HepG2 (cell line): ENCODE measurements around the gene FBXO41. TPM values are rescaled to one million over a fixed set of nuclear protein-coding genes. Genes with fewer than 3 reads are reported as not detected.
A peak's percentile ranks its signal among the peaks of the same experiment; 100 is the strongest.

Source experiments
- ATAC-seq: fragments of 200-7000 bp; cut with Tn5 transposase; 3 replicates; pipeline ENCODE4 v1.9.1; 2020; ENCODE audit warnings: mild to moderate bottlenecking, moderate library complexity
- BruUV-seq: library from RNA; stranded (reverse); fragments of 400-500 nt; replicated peaks from 2 replicates; lab custom pipeline; 2021; lab: Mats Ljungman, UMichigan
- CTCF ChIA-PET: fragments of 300-600 bp; formaldehyde crosslinking; extraction: SDS; loops from one replicate; lab custom pipeline; 2021; ENCODE audit warnings: low total read pairs, inconsistent platforms, low intra/inter-chr PET ratio; lab: Yijun Ruan, JAX
- POLR2A ChIA-PET: fragments of 350-600 bp; sonication (Branson Sonifier 250); formaldehyde crosslinking; loops from one replicate; lab custom pipeline; 2020; ENCODE audit warnings: antibody characterized with exemption, inconsistent platforms; lab: Yijun Ruan, JAX
- DNase-seq: peaks from one replicate; pipeline ENCODE4 v3.0.0-alpha.2; 2015; ENCODE audit warnings: low spot score
- FAIRE-seq: peaks from 3 replicates; lab custom pipeline; 2011; peaks lifted over from hg19 to GRCh38; lab: Jason Lieb, UNC
- H2AFZ ChIP-seq: one replicate; pipeline ENCODE4 v1.6.1; 2011; ENCODE audit warnings: low read length, inconsistent platforms
- H3K27ac ChIP-seq: fragments of 300-600 bp; 3 replicates; pipeline ENCODE4 v1.8.0; 2011; ENCODE audit warnings: mixed run types, mild to moderate bottlenecking, mixed read lengths, low read length, inconsistent platforms; ENCODE audit not compliant: insufficient read depth; ENCODE audit errors: extremely low read length
- H3K27me3 ChIP-seq, 2 experiments: fragments of 200-600 bp in 1 of 2; 2 replicates in 1 of 2; 3 replicates in 1 of 2; pipeline versions ENCODE4 v1.6.0 to v1.8.0; 2011; ENCODE audit warnings: low read length in 2 of 2, mild to moderate bottlenecking in 2 of 2, moderate library complexity in 2 of 2, inconsistent platforms in 1 of 2; ENCODE audit not compliant: insufficient read depth in 2 of 2, control insufficient read depth in 1 of 2
- H3K36me3 ChIP-seq, 2 experiments: fragments of 200-600 bp in 1 of 2; replicated peaks in 1 of 2; 2 replicates in 1 of 2; 3 replicates in 1 of 2; pipeline versions ENCODE4 v1.5.1 to v1.8.0; 2011; ENCODE audit warnings: low read length in 2 of 2, inconsistent platforms in 1 of 2; ENCODE audit not compliant: insufficient read depth in 2 of 2, control insufficient read depth in 1 of 2
- H3K4me1 ChIP-seq: 2 replicates; pipeline ENCODE4 v1.5.1; 2012; ENCODE audit warnings: low read length, inconsistent platforms; ENCODE audit not compliant: insufficient read depth
- H3K4me2 ChIP-seq: 2 replicates; pipeline ENCODE4 v1.6.0; 2011; ENCODE audit warnings: low read depth, low read length, inconsistent platforms
- H3K4me3 ChIP-seq, 3 experiments: fragments of 200-600 bp in 1 of 3; sonication (generic), shearing (Covaris generic) in 1 of 3; replicated peaks in 1 of 3; 2 replicates each; pipeline ENCODE4 v1.5.1; 2011 to 2016; ENCODE audit warnings: low read length in 3 of 3, inconsistent platforms in 2 of 3, low read depth in 2 of 3, mild to moderate bottlenecking in 2 of 3, control low read depth in 1 of 3, mixed read lengths in 1 of 3; ENCODE audit not compliant: insufficient read depth in 1 of 3
- H3K79me2 ChIP-seq: one replicate; pipeline ENCODE4 v1.6.1; 2011; ENCODE audit warnings: low read length, inconsistent platforms; ENCODE audit not compliant: insufficient read depth
- H3K9ac ChIP-seq: 2 replicates; pipeline ENCODE4 v1.6.0; 2011; ENCODE audit warnings: mild to moderate bottlenecking, low read depth, low read length, inconsistent platforms; ENCODE audit not compliant: insufficient read depth
- H3K9me3 ChIP-seq: 2 replicates; pipeline ENCODE4 v1.5.1; 2012; ENCODE audit warnings: mild to moderate bottlenecking, low read length
- H4K20me1 ChIP-seq: 2 replicates; pipeline ENCODE4 v1.6.0; 2011; ENCODE audit warnings: inconsistent platforms, mild to moderate bottlenecking, low read length, moderate library complexity; ENCODE audit not compliant: insufficient read depth
- ATRX ChIP-seq: sonication (generic); formaldehyde crosslinking; IDR thresholded peaks from 2 replicates; pipeline ENCODE4 v1.4.0; 2020; ENCODE audit warnings: missing genetic modification reagents, borderline replicate concordance
- CBX2 ChIP-seq, 2 experiments: fragments of 200-600 bp in 1 of 2; sonication (generic); formaldehyde crosslinking in 1 of 2; IDR thresholded peaks; 2 replicates each; pipeline versions ENCODE4 v1.7.0 to v1.8.1; 2018 to 2022; ENCODE audit warnings: low read depth in 2 of 2, low read length in 1 of 2, mild to moderate bottlenecking in 1 of 2, missing genetic modification reagents in 1 of 2
- HMG20A ChIP-seq: IDR thresholded peaks from 2 replicates; pipeline ENCODE4 v1.6.1; 2016; ENCODE audit warnings: borderline replicate concordance
- MYNN ChIP-seq: sonication (generic); formaldehyde crosslinking; IDR thresholded peaks from 2 replicates; pipeline ENCODE4 v1.4.0; 2020; ENCODE audit warnings: mild to moderate bottlenecking, low read depth, missing genetic modification reagents
- NCOA2 ChIP-seq: sonication (generic); formaldehyde crosslinking; IDR thresholded peaks from 2 replicates; pipeline ENCODE4 v1.8.0; 2022; ENCODE audit warnings: inconsistent platforms
- RORA ChIP-seq: sonication (generic); formaldehyde crosslinking; IDR thresholded peaks from 2 replicates; pipeline ENCODE4 v1.5.0; 2020; ENCODE audit warnings: mild to moderate bottlenecking, missing genetic modification reagents, moderate library complexity
- ZNF350 ChIP-seq: sonication (generic); formaldehyde crosslinking; IDR thresholded peaks from 2 replicates; pipeline ENCODE4 v1.4.0; 2020; ENCODE audit warnings: mild to moderate bottlenecking, low read depth, missing genetic modification reagents, borderline replicate concordance
- ZNF430 ChIP-seq: sonication (generic); formaldehyde crosslinking; IDR thresholded peaks from 2 replicates; pipeline ENCODE4 v1.9.0; 2021; ENCODE audit warnings: mild to moderate bottlenecking, missing genetic modification reagents
- ZSCAN12 ChIP-seq: sonication (generic); formaldehyde crosslinking; IDR thresholded peaks from 2 replicates; pipeline ENCODE4 v1.9.0; 2021; ENCODE audit warnings: mild to moderate bottlenecking, missing genetic modification reagents
- ZSCAN9 ChIP-seq: IDR thresholded peaks from 2 replicates; pipeline ENCODE4 v1.6.1; 2016; ENCODE audit warnings: borderline replicate concordance
- WGBS: methylation state at CpG from one replicate; pipeline ENCODE4 v1.1.6; 2017; ENCODE audit warnings: low lambda C conversion rate; 5-methylcytosine and 5-hydroxymethylcytosine counted together
- in situ Hi-C: cut with HindIII; loops from 2 replicates; pipeline ENCODE4 v1.10.0; 2017; ENCODE audit warnings: low pct_unique_long_range_greater_than_20kb; ENCODE audit not compliant: extremely low pct_ligation_motif_present
- intact Hi-C: fragments of 100-400 bp; cut with micrococcal nuclease; formaldehyde crosslinking; loops from one replicate; pipeline ENCODE4 v1.10.0; 2022; ENCODE audit not compliant: unreplicated experiment
- polyA plus RNA-seq, 8 experiments: library from polyadenylated mRNA; depleted of rRNA in 3 of 8; stranded (reverse) in 7 of 8; unstranded in 1 of 8; fragments of >200 nt; fragmentation: Illumina TruSeq in 4 of 8; extraction: Trizol in 4 of 8; gene quantifications; 2 replicates each; pipeline versions ENCODE4 v1.2.1 to v1.2.3, GENCODE V29; 2011 to 2016; ENCODE audit warnings: low read depth in 4 of 8, missing spikeins in 1 of 8, mixed read lengths in 1 of 8; ENCODE audit not compliant: insufficient read depth in 1 of 8
- total RNA-seq, 5 experiments: library from RNA; depleted of rRNA; stranded (reverse); fragments of >200 nt; fragmentation: Illumina TruSeq; extraction: Trizol; gene quantifications; 2 replicates each; pipeline ENCODE4 v1.2.3, GENCODE V29; 2016; ENCODE audit warnings: low read depth in 1 of 5
- TF ChIP-seq, protein P1 (sequence below): sonication (generic); formaldehyde crosslinking; IDR thresholded peaks from 2 replicates; pipeline ENCODE4 v1.4.0; 2020; ENCODE audit warnings: missing genetic modification reagents
- TF ChIP-seq, protein P2 (sequence below): sonication (generic); formaldehyde crosslinking; IDR thresholded peaks from 2 replicates; pipeline ENCODE4 v1.4.0; 2020; ENCODE audit warnings: low read depth, mild to moderate bottlenecking, missing genetic modification reagents
- TF ChIP-seq, protein P3 (sequence below): sonication (generic); formaldehyde crosslinking; IDR thresholded peaks from 2 replicates; pipeline ENCODE4 v1.8.0; 2022; ENCODE audit warnings: low read depth, missing genetic modification reagents
- TF ChIP-seq, protein P4 (sequence below): IDR thresholded peaks from 2 replicates; pipeline ENCODE4 v1.6.1; 2016; ENCODE audit warnings: low read depth

The FBXO41 gene
- total and polyA plus RNA-seq, 2 of the 13 experiments (the other 11 are each of a cell fraction or from before 2014, with no cell fraction given), result 4.2 to 10.3 TPM

DNA sequence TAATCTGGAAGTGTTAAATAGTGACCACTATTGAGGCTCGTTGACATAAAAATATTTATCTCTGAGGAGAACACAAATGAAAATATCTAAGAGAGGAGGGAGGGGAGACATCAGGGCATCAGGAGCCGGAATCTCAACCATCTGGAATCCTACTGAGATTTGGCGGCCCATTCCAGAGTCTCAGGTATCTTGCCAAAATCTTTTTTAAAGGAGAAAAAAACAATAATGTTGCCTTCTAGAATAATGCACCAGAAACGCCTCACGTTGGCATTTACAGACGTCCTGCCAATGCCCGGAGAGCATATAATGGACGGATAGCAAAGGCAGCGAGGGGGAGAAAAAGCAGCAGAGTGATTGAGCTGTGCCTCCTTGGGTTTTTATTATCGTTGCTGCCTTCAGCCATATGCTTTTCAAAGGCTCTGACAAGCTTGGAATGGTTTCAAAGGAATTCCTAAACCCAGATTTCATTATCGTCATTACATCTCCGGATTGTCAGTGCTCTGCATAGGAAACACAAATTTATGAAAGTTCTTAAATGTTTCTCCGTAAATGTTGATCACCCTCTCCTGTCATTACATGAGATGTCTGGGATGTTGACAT lies 39.9 kb upstream of the FBXO41 start (continued):
- TF ChIP-seq, protein P1, sequence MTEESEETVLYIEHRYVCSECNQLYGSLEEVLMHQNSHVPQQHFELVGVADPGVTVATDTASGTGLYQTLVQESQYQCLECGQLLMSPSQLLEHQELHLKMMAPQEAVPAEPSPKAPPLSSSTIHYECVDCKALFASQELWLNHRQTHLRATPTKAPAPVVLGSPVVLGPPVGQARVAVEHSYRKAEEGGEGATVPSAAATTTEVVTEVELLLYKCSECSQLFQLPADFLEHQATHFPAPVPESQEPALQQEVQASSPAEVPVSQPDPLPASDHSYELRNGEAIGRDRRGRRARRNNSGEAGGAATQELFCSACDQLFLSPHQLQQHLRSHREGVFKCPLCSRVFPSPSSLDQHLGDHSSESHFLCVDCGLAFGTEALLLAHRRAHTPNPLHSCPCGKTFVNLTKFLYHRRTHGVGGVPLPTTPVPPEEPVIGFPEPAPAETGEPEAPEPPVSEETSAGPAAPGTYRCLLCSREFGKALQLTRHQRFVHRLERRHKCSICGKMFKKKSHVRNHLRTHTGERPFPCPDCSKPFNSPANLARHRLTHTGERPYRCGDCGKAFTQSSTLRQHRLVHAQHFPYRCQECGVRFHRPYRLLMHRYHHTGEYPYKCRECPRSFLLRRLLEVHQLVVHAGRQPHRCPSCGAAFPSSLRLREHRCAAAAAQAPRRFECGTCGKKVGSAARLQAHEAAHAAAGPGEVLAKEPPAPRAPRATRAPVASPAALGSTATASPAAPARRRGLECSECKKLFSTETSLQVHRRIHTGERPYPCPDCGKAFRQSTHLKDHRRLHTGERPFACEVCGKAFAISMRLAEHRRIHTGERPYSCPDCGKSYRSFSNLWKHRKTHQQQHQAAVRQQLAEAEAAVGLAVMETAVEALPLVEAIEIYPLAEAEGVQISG (CRISPR knock-in tag), result no peak
- TF ChIP-seq NCOA2 (CRISPR knock-in tag) (no peak), ZNF350 (CRISPR knock-in tag) (no peak), ZNF430 (no peak)
- TF ChIP-seq, protein P2, sequence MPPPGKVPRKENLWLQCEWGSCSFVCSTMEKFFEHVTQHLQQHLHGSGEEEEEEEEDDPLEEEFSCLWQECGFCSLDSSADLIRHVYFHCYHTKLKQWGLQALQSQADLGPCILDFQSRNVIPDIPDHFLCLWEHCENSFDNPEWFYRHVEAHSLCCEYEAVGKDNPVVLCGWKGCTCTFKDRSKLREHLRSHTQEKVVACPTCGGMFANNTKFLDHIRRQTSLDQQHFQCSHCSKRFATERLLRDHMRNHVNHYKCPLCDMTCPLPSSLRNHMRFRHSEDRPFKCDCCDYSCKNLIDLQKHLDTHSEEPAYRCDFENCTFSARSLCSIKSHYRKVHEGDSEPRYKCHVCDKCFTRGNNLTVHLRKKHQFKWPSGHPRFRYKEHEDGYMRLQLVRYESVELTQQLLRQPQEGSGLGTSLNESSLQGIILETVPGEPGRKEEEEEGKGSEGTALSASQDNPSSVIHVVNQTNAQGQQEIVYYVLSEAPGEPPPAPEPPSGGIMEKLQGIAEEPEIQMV (CRISPR knock-in tag), result no peak

DNA sequence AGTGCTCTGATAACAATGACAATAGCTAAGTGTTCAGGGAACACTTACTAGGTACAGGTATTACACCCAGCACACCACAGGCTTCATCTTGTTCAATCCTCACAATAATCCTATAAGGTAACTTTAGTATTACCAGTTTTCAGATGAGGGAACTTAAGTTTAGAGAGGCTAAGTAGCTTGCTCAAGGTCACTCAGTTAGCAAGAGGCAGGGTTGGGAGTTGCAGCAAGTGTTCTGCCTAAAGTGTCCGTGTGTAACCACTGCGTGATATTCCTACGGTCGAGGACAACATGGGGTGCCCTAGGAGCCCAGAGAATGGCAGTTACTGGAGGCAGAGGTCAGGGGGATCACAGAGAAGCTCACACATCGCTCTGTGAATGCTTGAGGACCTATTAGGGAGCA lies 39.3 kb upstream of the FBXO41 start:
- Histone ChIP-seq H3K27ac (no peak overlapping the region), H3K4me2 (no peak overlapping the region), H3K27me3 (peaks cover 4 to 40% of the 10 kb centered on the region in 2 experiments), H4K20me1 (no peaks in the 10 kb centered on the region), H3K36me3 (no peaks in the 10 kb centered on the region), H3K9ac (no peak overlapping the region), H3K4me3 (no peak overlapping the region), H3K4me1 (no peaks in the 10 kb centered on the region), H3K9me3 (no peaks in the 10 kb centered on the region), H2AFZ (no peak overlapping the region), H3K79me2 (no peaks in the 10 kb centered on the region)
- ATAC-seq, result peak; percentile 26; the same call in 1 of the 3 replicates
- 4% methylated on average over 5 of the region's 5 CpGs for WGBS
- BruUV-seq, result no TSS peak
- FAIRE-seq, result no peak
- ChIA-PET CTCF (no interaction called here), POLR2A (no interaction called here)
- intact Hi-C loops, result no loop called here
- no peak for DNase-seq
- no peak for TF ChIP-seq RORA (CRISPR knock-in tag)
- TF ChIP-seq MYNN (CRISPR knock-in tag), result no peak
- TF ChIP-seq ATRX (CRISPR knock-in tag), result no peak
- TF ChIP-seq, protein P3, sequence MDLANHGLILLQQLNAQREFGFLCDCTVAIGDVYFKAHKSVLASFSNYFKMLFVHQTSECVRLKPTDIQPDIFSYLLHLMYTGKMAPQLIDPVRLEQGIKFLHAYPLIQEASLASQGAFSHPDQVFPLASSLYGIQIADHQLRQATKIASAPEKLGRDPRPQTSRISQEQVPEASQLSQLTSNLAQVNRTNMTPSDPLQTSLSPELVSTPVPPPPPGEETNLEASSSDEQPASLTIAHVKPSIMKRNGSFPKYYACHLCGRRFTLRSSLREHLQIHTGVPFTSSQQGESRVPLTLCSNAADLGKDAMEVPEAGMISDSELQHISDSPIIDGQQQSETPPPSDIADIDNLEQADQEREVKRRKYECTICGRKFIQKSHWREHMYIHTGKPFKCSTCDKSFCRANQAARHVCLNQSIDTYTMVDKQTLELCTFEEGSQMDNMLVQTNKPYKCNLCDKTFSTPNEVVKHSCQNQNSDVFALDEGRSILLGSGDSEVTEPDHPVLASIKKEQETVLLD (CRISPR knock-in tag), result no peak
- no peak for TF ChIP-seq ZSCAN9
- TF ChIP-seq HMG20A, result no peak
- TF ChIP-seq, protein P4, sequence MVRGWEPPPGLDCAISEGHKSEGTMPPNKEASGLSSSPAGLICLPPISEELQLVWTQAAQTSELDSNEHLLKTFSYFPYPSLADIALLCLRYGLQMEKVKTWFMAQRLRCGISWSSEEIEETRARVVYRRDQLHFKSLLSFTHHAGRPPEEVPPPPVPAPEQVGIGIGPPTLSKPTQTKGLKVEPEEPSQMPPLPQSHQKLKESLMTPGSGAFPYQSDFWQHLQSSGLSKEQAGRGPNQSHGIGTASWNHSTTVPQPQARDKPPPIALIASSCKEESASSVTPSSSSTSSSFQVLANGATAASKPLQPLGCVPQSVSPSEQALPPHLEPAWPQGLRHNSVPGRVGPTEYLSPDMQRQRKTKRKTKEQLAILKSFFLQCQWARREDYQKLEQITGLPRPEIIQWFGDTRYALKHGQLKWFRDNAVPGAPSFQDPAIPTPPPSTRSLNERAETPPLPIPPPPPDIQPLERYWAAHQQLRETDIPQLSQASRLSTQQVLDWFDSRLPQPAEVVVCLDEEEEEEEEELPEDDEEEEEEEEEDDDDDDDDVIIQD, result no peak
- no peak for TF ChIP-seq CBX2 (IDR thresholded peaks at IDR 0.05; ENCODE audit: low read depth, low read length)
- no peak for TF ChIP-seq CBX2 (CRISPR knock-in tag; IDR thresholded peaks at IDR 0.05; ENCODE audit: low read depth)
- no peak for TF ChIP-seq ZNF350 (CRISPR knock-in tag)
- TF ChIP-seq ZSCAN12 (CRISPR knock-in tag), result no peak
- TF ChIP-seq, all 625 proteins: peak for 0
- in situ Hi-C loops, result no loop called here
